ENCODE data around the gene PRKCE. TPM values are rescaled to one million over a fixed set of nuclear protein-coding genes. Genes with fewer than 3 reads are reported as not detected.

PRKCE gene
- total RNA-seq, 1 experiment from 2014 or later, result 21.7 TPM

GRCh38 chr2:46045888-46046287 lies 394.4 kb downstream of the PRKCE start:
- no peaks in the 10 kb centered on the region for H3K27me3 ChIP-seq (ENCODE audit: insufficient read depth, low read depth)
- CTCF ChIA-PET, result no interaction called here
- no peaks in the 10 kb centered on the region for H3K79me2 ChIP-seq (ENCODE audit: low read depth)
- H3K9me2 ChIP-seq (ENCODE audit: insufficient read depth), result no peaks in the 10 kb centered on the region
- TF ChIP-seq, protein P1, sequence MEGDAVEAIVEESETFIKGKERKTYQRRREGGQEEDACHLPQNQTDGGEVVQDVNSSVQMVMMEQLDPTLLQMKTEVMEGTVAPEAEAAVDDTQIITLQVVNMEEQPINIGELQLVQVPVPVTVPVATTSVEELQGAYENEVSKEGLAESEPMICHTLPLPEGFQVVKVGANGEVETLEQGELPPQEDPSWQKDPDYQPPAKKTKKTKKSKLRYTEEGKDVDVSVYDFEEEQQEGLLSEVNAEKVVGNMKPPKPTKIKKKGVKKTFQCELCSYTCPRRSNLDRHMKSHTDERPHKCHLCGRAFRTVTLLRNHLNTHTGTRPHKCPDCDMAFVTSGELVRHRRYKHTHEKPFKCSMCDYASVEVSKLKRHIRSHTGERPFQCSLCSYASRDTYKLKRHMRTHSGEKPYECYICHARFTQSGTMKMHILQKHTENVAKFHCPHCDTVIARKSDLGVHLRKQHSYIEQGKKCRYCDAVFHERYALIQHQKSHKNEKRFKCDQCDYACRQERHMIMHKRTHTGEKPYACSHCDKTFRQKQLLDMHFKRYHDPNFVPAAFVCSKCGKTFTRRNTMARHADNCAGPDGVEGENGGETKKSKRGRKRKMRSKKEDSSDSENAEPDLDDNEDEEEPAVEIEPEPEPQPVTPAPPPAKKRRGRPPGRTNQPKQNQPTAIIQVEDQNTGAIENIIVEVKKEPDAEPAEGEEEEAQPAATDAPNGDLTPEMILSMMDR (conservative IDR thresholded peaks at IDR 0.05), result no peak
- TF ChIP-seq EZH2 (IDR thresholded peaks at IDR 0.05; ENCODE audit: low read depth), result no peak
- no TSS peak for BruUV-seq (replicated peaks)
- intact Hi-C loops (cut with micrococcal nuclease; ENCODE audit: unreplicated experiment), result no loop called here
- no peak overlapping the region for H3K27ac ChIP-seq
- no peaks in the 10 kb centered on the region for H4K20me1 ChIP-seq (ENCODE audit: insufficient read depth)
- H3F3A ChIP-seq (ENCODE audit: insufficient read depth, low read depth), result no peaks in the 10 kb centered on the region
- H3K36me3 ChIP-seq (ENCODE audit: low read depth), result 0 out of 2 replicates have a peak, but pooled peaks cover 6% of the 10 kb centered on the region
- no peaks in the 10 kb centered on the region for H3K4me1 ChIP-seq (replicated peaks; ENCODE audit: insufficient read depth)
- no peak for DNase-seq
- H2AFZ ChIP-seq, result no peak overlapping the region
- no peaks in the 10 kb centered on the region for H3K9me3 ChIP-seq (ENCODE audit: insufficient read depth, low read depth)
- H3K4me2 ChIP-seq, result no peak overlapping the region
- no peak overlapping the region for H3K4me3 ChIP-seq
- POLR2A ChIA-PET (ENCODE audit: unreplicated experiment), result no interaction called here

- intact Hi-C loops (cut with micrococcal nuclease; ENCODE audit: unreplicated experiment), result no loop called here
- no peaks in the 10 kb centered on the region for H3F3A ChIP-seq (ENCODE audit: insufficient read depth, low read depth)
- H4K20me1 ChIP-seq (ENCODE audit: insufficient read depth), result no peaks in the 10 kb centered on the region
- H3K36me3 ChIP-seq (ENCODE audit: low read depth), result 0 out of 2 replicates have a peak, but pooled peaks cover 6% of the 10 kb centered on the region
- no peaks in the 10 kb centered on the region for H3K27me3 ChIP-seq (ENCODE audit: insufficient read depth, low read depth)
- no TSS peak for BruUV-seq (replicated peaks)
- no peak overlapping the region for H3K4me3 ChIP-seq
- DNase-seq, result no peak
- H2AFZ ChIP-seq, result no peak overlapping the region
- H3K9me2 ChIP-seq (ENCODE audit: insufficient read depth), result no peaks in the 10 kb centered on the region
- no peaks in the 10 kb centered on the region for H3K79me2 ChIP-seq (ENCODE audit: low read depth)
- no peaks in the 10 kb centered on the region for H3K9me3 ChIP-seq (ENCODE audit: insufficient read depth, low read depth)
- ChIA-PET POLR2A (ENCODE audit: unreplicated experiment) (no interaction called here), CTCF (no interaction called here)
- H3K4me1 ChIP-seq (replicated peaks; ENCODE audit: insufficient read depth), result no peaks in the 10 kb centered on the region
- H3K4me2 ChIP-seq, result no peak overlapping the region
- TF ChIP-seq, protein P1 (conservative IDR thresholded peaks at IDR 0.05), result no peak
- no peak for TF ChIP-seq EZH2 (IDR thresholded peaks at IDR 0.05; ENCODE audit: low read depth)
- H3K27ac ChIP-seq, result no peak overlapping the region
Measured at GRCh38 chr2:46047290-46047689, 395.8 kb downstream of the PRKCE start.

DNA sequence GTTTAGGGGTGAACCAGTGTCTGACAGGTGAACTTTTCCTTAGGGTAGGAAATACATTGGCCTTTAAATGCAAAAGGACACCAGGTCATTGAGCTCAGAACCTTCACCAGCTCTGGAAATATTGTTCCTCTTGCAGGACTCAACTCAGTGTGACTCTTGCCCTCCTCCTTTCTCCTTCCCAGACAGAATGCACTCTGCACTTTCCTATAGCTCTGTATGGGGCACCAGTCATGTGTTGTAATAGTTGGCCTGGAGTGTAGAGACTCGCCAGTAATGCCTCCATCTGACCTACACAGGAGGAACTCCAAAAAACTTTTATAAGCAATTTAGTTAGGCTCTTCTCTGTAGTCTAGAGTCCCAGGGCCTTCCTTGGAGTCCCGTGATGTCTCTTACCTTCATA lies 397.2 kb downstream of the PRKCE start:
- intact Hi-C loops (cut with micrococcal nuclease; ENCODE audit: unreplicated experiment), result no loop called here
- Histone ChIP-seq H4K20me1 (ENCODE audit: insufficient read depth) (no peaks in the 10 kb centered on the region), H3K36me3 (ENCODE audit: low read depth) (0 out of 2 replicates have a peak, but pooled peaks cover 6% of the 10 kb centered on the region), H3K9me2 (ENCODE audit: insufficient read depth) (no peaks in the 10 kb centered on the region), H3K4me3 (no peak overlapping the region), H3K27ac (no peak overlapping the region), H3K9me3 (ENCODE audit: insufficient read depth, low read depth) (no peaks in the 10 kb centered on the region), H2AFZ (no peak overlapping the region), H3K27me3 (ENCODE audit: insufficient read depth, low read depth) (no peaks in the 10 kb centered on the region), H3K79me2 (ENCODE audit: low read depth) (no peaks in the 10 kb centered on the region), H3K4me1 (replicated peaks; ENCODE audit: insufficient read depth) (no peaks in the 10 kb centered on the region), H3F3A (ENCODE audit: insufficient read depth, low read depth) (no peaks in the 10 kb centered on the region), H3K4me2 (no peak overlapping the region)
- ChIA-PET POLR2A (ENCODE audit: unreplicated experiment) (interaction anchor here (0.9 kb wide), 1 partner anchor 122 kb away, joined by 4 read pairs; no protein-coding TSS in a partner anchor), CTCF (no interaction called here)
- BruUV-seq (replicated peaks), result no TSS peak
- DNase-seq, result no peak
- no peak for TF ChIP-seq EZH2 (IDR thresholded peaks at IDR 0.05; ENCODE audit: low read depth)
- TF ChIP-seq, protein P1 (conservative IDR thresholded peaks at IDR 0.05), result no peak
